Keratinocyte (primary cell): Measurements from ENCODE around the gene ERCC3. TPM values are rescaled to one million over a fixed set of nuclear protein-coding genes. Genes with fewer than 3 reads are reported as not detected.

Experiments used
- DNase-seq: peaks from one replicate; pipeline ENCODE4 v3.0.0-alpha.2; 2011; ENCODE audit warnings: low read depth, missing footprints, low spot score
- FAIRE-seq: peaks from 2 replicates; lab custom pipeline; 2011; peaks lifted over from hg19 to GRCh38; lab: Jason Lieb, UNC
- H2AFZ ChIP-seq: 2 replicates; pipeline ENCODE4 v1.6.0; 2012; ENCODE audit warnings: low read length, control low read depth, inconsistent platforms; ENCODE audit not compliant: control insufficient read depth
- H3K27ac ChIP-seq: 2 replicates; pipeline ENCODE4 v1.5.1; 2011; ENCODE audit warnings: low read length; ENCODE audit not compliant: control insufficient read depth, insufficient read depth
- H3K27me3 ChIP-seq: 3 replicates; pipeline ENCODE4 v1.6.0; 2011; ENCODE audit warnings: low read length; ENCODE audit not compliant: control insufficient read depth, insufficient read depth; ENCODE audit errors: extremely low read depth
- H3K36me3 ChIP-seq, 2 experiments: 2 replicates in 1 of 2; 3 replicates in 1 of 2; pipeline ENCODE4 v1.5.1; 2011; ENCODE audit warnings: low read length in 2 of 2, mild to moderate bottlenecking in 1 of 2; ENCODE audit not compliant: control insufficient read depth in 2 of 2, insufficient read depth in 2 of 2; ENCODE audit errors: extremely low read depth in 1 of 2
- H3K4me1 ChIP-seq: 3 replicates; pipeline ENCODE4 v1.5.1; 2011; ENCODE audit warnings: low read length; ENCODE audit not compliant: control insufficient read depth, insufficient read depth; ENCODE audit errors: extremely low read depth
- H3K4me2 ChIP-seq: 3 replicates; pipeline ENCODE4 v1.6.0; 2011; ENCODE audit warnings: low read depth, low read length; ENCODE audit not compliant: control insufficient read depth, insufficient read depth; ENCODE audit errors: extremely low read depth
- H3K4me3 ChIP-seq, 3 experiments: fragments of 200-600 bp in 1 of 3; sonication (generic) in 1 of 3; 2 replicates in 2 of 3; 3 replicates in 1 of 3; pipeline ENCODE4 v1.5.1; 2011 to 2016; ENCODE audit warnings: low read length in 3 of 3, mild to moderate bottlenecking in 3 of 3, control low read depth in 2 of 3, inconsistent platforms in 1 of 3, low read depth in 1 of 3, mixed read lengths in 1 of 3, mixed run types in 1 of 3, moderate library complexity in 1 of 3; ENCODE audit not compliant: control insufficient read depth in 2 of 3, insufficient read depth in 2 of 3; ENCODE audit errors: extremely low read depth in 1 of 3
- H3K79me2 ChIP-seq: 2 replicates; pipeline ENCODE4 v1.6.0; 2012; ENCODE audit warnings: low read length; ENCODE audit not compliant: control insufficient read depth, insufficient read depth
- H3K9ac ChIP-seq: 3 replicates; pipeline ENCODE4 v1.6.0; 2011; ENCODE audit warnings: low read length; ENCODE audit not compliant: control insufficient read depth, insufficient read depth; ENCODE audit errors: extremely low read depth
- H3K9me1 ChIP-seq: 3 replicates; pipeline ENCODE4 v1.6.0; 2011; ENCODE audit warnings: low read length; ENCODE audit not compliant: control insufficient read depth, insufficient read depth; ENCODE audit errors: extremely low read depth
- H3K9me3 ChIP-seq: 2 replicates; pipeline ENCODE4 v1.5.1; 2012; ENCODE audit warnings: low read depth, low read length; ENCODE audit not compliant: control insufficient read depth
- H4K20me1 ChIP-seq: 3 replicates; pipeline ENCODE4 v1.6.0; 2011; ENCODE audit warnings: low read length; ENCODE audit not compliant: control insufficient read depth, insufficient read depth; ENCODE audit errors: extremely low read depth
- EZH2 ChIP-seq: IDR thresholded peaks from one replicate; pipeline ENCODE4 v1.6.1; 2012; ENCODE audit warnings: inconsistent platforms, mild to moderate bottlenecking, low read length, moderate library complexity
- dilution Hi-C: fragments of 300-500 bp; cut with MboI; formaldehyde crosslinking; loops from one replicate; pipeline ENCODE4 v1.7.0; 2020; ENCODE audit warnings: low sequenced_read_pairs; ENCODE audit not compliant: extremely low pct_ligation_motif_present
- polyA plus RNA-seq, 5 experiments: library from polyadenylated mRNA; depleted of rRNA in 3 of 5; stranded (reverse) in 3 of 5; stranded (forward) in 1 of 5; unstranded in 1 of 5; fragments of >200 nt; gene quantifications; 1 replicate in 1 of 5; 2 replicates in 3 of 5; 3 replicates in 1 of 5; pipeline versions ENCODE4 v1.2.1 to v1.2.3, GENCODE V29; 2011 to 2012; ENCODE audit warnings: missing spikeins in 2 of 5, low read depth in 1 of 5, low replicate concordance in 1 of 5
- TF ChIP-seq, protein P1 (sequence below), 3 experiments: IDR thresholded peaks in 1 of 3; conservative IDR thresholded peaks in 1 of 3; optimal IDR thresholded peaks in 1 of 3; 2 replicates in 2 of 3; 3 replicates in 1 of 3; pipeline versions ENCODE3 to v1.5.1; 2011; ENCODE audit warnings: low read length in 3 of 3, mild to moderate bottlenecking in 3 of 3, moderate library complexity in 2 of 3, control low read depth in 1 of 3, inconsistent platforms in 1 of 3; ENCODE audit not compliant: insufficient read depth in 2 of 3; ENCODE audit errors: extremely low read depth in 1 of 3

The ERCC3 gene
- polyA plus RNA-seq, 1 donor (not counting 4 experiments of a cell fraction or from before 2014, with no cell fraction given): 40.6 TPM

DNA sequence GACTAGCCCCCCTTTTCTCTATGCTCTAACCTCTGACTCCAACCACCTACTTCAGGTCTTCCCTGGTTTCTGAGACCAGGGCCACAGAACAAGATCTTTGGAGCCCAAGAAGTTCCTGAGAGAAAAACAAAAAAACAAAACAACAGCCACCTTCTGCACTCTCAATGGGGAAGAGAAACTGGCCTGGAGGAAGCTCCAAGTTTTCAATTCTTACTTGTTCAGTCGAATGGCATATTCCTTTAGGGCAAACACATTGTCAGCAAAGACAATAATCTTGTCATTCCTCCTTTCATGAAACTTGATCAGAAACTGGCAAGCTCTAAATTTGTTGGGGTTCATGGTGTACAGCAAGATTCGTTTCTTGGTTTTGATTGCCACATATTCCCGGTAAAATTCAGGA is 15.0 kb downstream of the ERCC3 start:
- no peaks in the 10 kb centered on the region for H3K4me1 ChIP-seq
- H3K9me1 ChIP-seq: no peaks in the 10 kb centered on the region
- no peak overlapping the region for H3K4me3 ChIP-seq
- dilution Hi-C loops: no loop called here
- no peaks in the 10 kb centered on the region for H3K9me3 ChIP-seq
- no peaks in the 10 kb centered on the region for H3K27me3 ChIP-seq
- no peak overlapping the region for H3K9ac ChIP-seq
- FAIRE-seq: no peak
- no peak overlapping the region for H3K27ac ChIP-seq
- no peak overlapping the region for H2AFZ ChIP-seq
- no peak overlapping the region for H3K4me2 ChIP-seq
- no peaks in the 10 kb centered on the region for H4K20me1 ChIP-seq
- TF ChIP-seq EZH2: no peak
- TF ChIP-seq, protein P1, sequence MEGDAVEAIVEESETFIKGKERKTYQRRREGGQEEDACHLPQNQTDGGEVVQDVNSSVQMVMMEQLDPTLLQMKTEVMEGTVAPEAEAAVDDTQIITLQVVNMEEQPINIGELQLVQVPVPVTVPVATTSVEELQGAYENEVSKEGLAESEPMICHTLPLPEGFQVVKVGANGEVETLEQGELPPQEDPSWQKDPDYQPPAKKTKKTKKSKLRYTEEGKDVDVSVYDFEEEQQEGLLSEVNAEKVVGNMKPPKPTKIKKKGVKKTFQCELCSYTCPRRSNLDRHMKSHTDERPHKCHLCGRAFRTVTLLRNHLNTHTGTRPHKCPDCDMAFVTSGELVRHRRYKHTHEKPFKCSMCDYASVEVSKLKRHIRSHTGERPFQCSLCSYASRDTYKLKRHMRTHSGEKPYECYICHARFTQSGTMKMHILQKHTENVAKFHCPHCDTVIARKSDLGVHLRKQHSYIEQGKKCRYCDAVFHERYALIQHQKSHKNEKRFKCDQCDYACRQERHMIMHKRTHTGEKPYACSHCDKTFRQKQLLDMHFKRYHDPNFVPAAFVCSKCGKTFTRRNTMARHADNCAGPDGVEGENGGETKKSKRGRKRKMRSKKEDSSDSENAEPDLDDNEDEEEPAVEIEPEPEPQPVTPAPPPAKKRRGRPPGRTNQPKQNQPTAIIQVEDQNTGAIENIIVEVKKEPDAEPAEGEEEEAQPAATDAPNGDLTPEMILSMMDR (optimal IDR thresholded peaks at IDR 0.05 in 1 of 3, IDR thresholded peaks at IDR 0.05 in 1 of 3, conservative IDR thresholded peaks at IDR 0.05 in 1 of 3; ENCODE audit: extremely low read depth in 1 of 3, insufficient read depth in 2 of 3, low read length in 3 of 3): no peak
- peaks cover 23 to 39% of the 10 kb centered on the region in 2 experiments for H3K36me3 ChIP-seq
- peaks cover 11% of the 10 kb centered on the region for H3K79me2 ChIP-seq
- DNase-seq: no peak

DNA sequence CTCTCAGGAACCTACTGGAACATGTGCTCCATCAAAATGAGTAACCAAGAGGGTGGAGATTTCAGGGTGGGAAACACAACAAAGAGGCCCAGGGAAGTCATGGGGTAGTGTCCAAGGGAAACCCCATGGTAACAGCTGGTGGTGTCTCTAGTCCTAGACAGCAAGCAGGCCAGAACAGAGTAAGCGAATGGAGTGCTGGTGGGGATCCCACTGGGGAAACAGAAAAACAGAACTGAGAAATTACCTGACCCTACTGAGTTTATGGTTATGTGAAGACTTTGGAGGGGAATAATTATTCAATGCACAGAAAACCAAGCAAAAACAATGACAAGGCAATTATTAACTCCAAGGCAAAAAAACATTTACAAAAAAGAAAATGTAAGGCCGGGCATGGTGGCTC is 16.9 kb downstream of the ERCC3 start:
- peaks cover 4% of the 10 kb centered on the region for H3K79me2 ChIP-seq
- TF ChIP-seq, protein P1 (optimal IDR thresholded peaks at IDR 0.05 in 1 of 3, IDR thresholded peaks at IDR 0.05 in 1 of 3, conservative IDR thresholded peaks at IDR 0.05 in 1 of 3; ENCODE audit: extremely low read depth in 1 of 3, insufficient read depth in 2 of 3, low read length in 3 of 3): no peak
- TF ChIP-seq EZH2: no peak
- FAIRE-seq (no peak), DNase-seq (no peak)
- peaks cover 18 to 38% of the 10 kb centered on the region in 2 experiments for H3K36me3 ChIP-seq
- no peak overlapping the region for H3K27ac ChIP-seq
- dilution Hi-C loops: no loop called here
- H3K4me3 ChIP-seq: no peak overlapping the region
- H3K9me1 ChIP-seq: no peaks in the 10 kb centered on the region
- no peaks in the 10 kb centered on the region for H3K4me1 ChIP-seq
- no peak overlapping the region for H3K4me2 ChIP-seq
- no peaks in the 10 kb centered on the region for H3K27me3 ChIP-seq
- no peak overlapping the region for H3K9ac ChIP-seq
- no peaks in the 10 kb centered on the region for H3K9me3 ChIP-seq
- H2AFZ ChIP-seq: no peak overlapping the region
- H4K20me1 ChIP-seq: no peaks in the 10 kb centered on the region
